IMR-90 (cell line): ENCODE data around the gene SDCCAG8. TPM values are rescaled to one million over a fixed set of nuclear protein-coding genes. Genes with fewer than 3 reads are reported as not detected.
A peak's percentile ranks its signal among the peaks of the same experiment; 100 is the strongest.

Experiments
- ATAC-seq: fragments of 200-7000 bp; cut with Tn5 transposase; 2 replicates; pipeline ENCODE4 v1.9.1; 2020; ENCODE audit warnings: low read depth, mild to moderate bottlenecking, moderate library complexity
- BruUV-seq: library from RNA; stranded (reverse); fragments of 400-500 nt; replicated peaks from 2 replicates; lab custom pipeline; 2021; lab: Mats Ljungman, UMichigan
- CTCF ChIA-PET: fragments of 300-600 bp; formaldehyde crosslinking; extraction: SDS; loops from one replicate; lab custom pipeline; 2021; ENCODE audit warnings: antibody characterized with exemption; lab: Yijun Ruan, JAX
- POLR2A ChIA-PET: fragments of 300-600 bp; sonication (Branson Sonifier 250); formaldehyde crosslinking; loops from one replicate; lab custom pipeline; 2022; ENCODE audit warnings: antibody characterized with exemption; ENCODE audit not compliant: unreplicated experiment; lab: Charles Lee
- DNase-seq: peaks from one replicate; pipeline ENCODE4 v3.0.0; 2013
- H2AFZ ChIP-seq: replicated peaks from 2 replicates; pipeline ENCODE3; 2013; ENCODE audit warnings: low read length, mild to moderate bottlenecking; ENCODE audit not compliant: poor library complexity
- H2AK5ac ChIP-seq: 2 replicates; pipeline ENCODE4 v1.6.1; 2013; ENCODE audit warnings: low read depth, low read length, inconsistent platforms
- H2AK9ac ChIP-seq: replicated peaks from 2 replicates; pipeline ENCODE3; 2013; ENCODE audit warnings: mild to moderate bottlenecking, low read depth, low read length, moderate library complexity; ENCODE audit not compliant: poor library complexity
- H2BK120ac ChIP-seq: 2 replicates; pipeline ENCODE4 v1.6.1; 2013; ENCODE audit warnings: low read depth, low read length, inconsistent platforms
- H2BK15ac ChIP-seq: 3 replicates; pipeline ENCODE4 v1.6.1; 2013; ENCODE audit warnings: low read depth, low read length, inconsistent platforms
- H2BK20ac ChIP-seq: 2 replicates; pipeline ENCODE4 v1.6.1; 2013; ENCODE audit warnings: low read depth, mild to moderate bottlenecking, inconsistent platforms, low read length, moderate library complexity
- H2BK5ac ChIP-seq: 2 replicates; pipeline ENCODE4 v1.6.1; 2013; ENCODE audit warnings: mild to moderate bottlenecking, low read depth, low read length, inconsistent platforms; ENCODE audit not compliant: poor library complexity, severe bottlenecking
- H3K14ac ChIP-seq: replicated peaks from 2 replicates; pipeline ENCODE4 v1.6.1; 2013; ENCODE audit warnings: low read depth, low read length, inconsistent platforms
- H3K18ac ChIP-seq: 2 replicates; pipeline ENCODE4 v1.6.1; 2013; ENCODE audit warnings: low read depth, low read length, control low read depth
- H3K23ac ChIP-seq: 2 replicates; pipeline ENCODE4 v1.6.1; 2013; ENCODE audit warnings: low read depth, low read length, inconsistent platforms
- H3K27ac ChIP-seq: 2 replicates; pipeline ENCODE4 v1.5.1; 2013; ENCODE audit warnings: mild to moderate bottlenecking, control low read depth, low read length; ENCODE audit not compliant: insufficient read depth
- H3K27me3 ChIP-seq: 2 replicates; pipeline ENCODE4 v1.6.1; 2013; ENCODE audit warnings: low read length; ENCODE audit not compliant: control insufficient read depth, insufficient read depth
- H3K36me3 ChIP-seq: 2 replicates; pipeline ENCODE4 v1.6.1; 2013; ENCODE audit warnings: low read length, mixed read lengths; ENCODE audit not compliant: control insufficient read depth, insufficient read depth
- H3K4ac ChIP-seq: 2 replicates; pipeline ENCODE4 v1.6.1; 2013; ENCODE audit warnings: low read depth, low read length, inconsistent platforms
- H3K4me1 ChIP-seq: 2 replicates; pipeline ENCODE4 v1.6.1; 2013; ENCODE audit warnings: low read length, mixed read lengths; ENCODE audit not compliant: control insufficient read depth, insufficient read depth
- H3K4me2 ChIP-seq: 2 replicates; pipeline ENCODE4 v1.6.1; 2013; ENCODE audit warnings: low read depth, mild to moderate bottlenecking, control low read depth, low read length, moderate library complexity
- H3K4me3 ChIP-seq: 2 replicates; pipeline ENCODE4 v1.5.1; 2013; ENCODE audit warnings: low read depth, mild to moderate bottlenecking, control low read depth, low read length, moderate library complexity; ENCODE audit not compliant: insufficient read depth
- H3K56ac ChIP-seq: 2 replicates; pipeline ENCODE4 v1.6.1; 2013; ENCODE audit warnings: low read length, inconsistent platforms; ENCODE audit not compliant: insufficient read depth; ENCODE audit errors: extremely low read depth
- H3K79me1 ChIP-seq, 2 experiments: 2 replicates each; pipeline ENCODE4 v1.6.1; 2013; ENCODE audit warnings: low read length in 2 of 2, inconsistent platforms in 1 of 2, low read depth in 1 of 2
- H3K9ac ChIP-seq: 2 replicates; pipeline ENCODE4 v1.6.1; 2013; ENCODE audit warnings: low read depth, low read length, control low read depth
- H3K9me1 ChIP-seq: 2 replicates; pipeline ENCODE4 v1.6.1; 2013; ENCODE audit warnings: low read length, inconsistent platforms; ENCODE audit not compliant: insufficient read depth
- H3K9me3 ChIP-seq: 2 replicates; pipeline ENCODE4 v1.6.1; 2013; ENCODE audit warnings: low read length; ENCODE audit not compliant: control insufficient read depth, insufficient read depth
- H4K20me1 ChIP-seq: 2 replicates; pipeline ENCODE4 v1.6.1; 2013; ENCODE audit warnings: low read length, inconsistent platforms; ENCODE audit not compliant: insufficient read depth
- H4K5ac ChIP-seq: 2 replicates; pipeline ENCODE4 v1.6.1; 2013; ENCODE audit warnings: mild to moderate bottlenecking, low read depth, low read length, control low read depth
- H4K8ac ChIP-seq, 2 experiments: 2 replicates each; pipeline ENCODE4 v1.6.1; 2013; ENCODE audit warnings: low read depth in 2 of 2, low read length in 2 of 2, control low read depth in 1 of 2, inconsistent platforms in 1 of 2
- H4K91ac ChIP-seq: 2 replicates; pipeline ENCODE4 v1.6.1; 2013; ENCODE audit warnings: low read depth, low read length, inconsistent platforms; ENCODE audit not compliant: insufficient read depth
- FOS ChIP-seq: fragments of 150-350 bp; IDR thresholded peaks from 2 replicates; pipeline ENCODE4 v1.6.1; 2016; ENCODE audit warnings: low read depth, low read length
- MAFK ChIP-seq: IDR thresholded peaks from 2 replicates; pipeline ENCODE4 v1.6.1; 2012; ENCODE audit warnings: low read depth, low read length, improper control_type of control experiment
- MXI1 ChIP-seq: IDR thresholded peaks from 2 replicates; pipeline ENCODE4 v1.6.1; 2012; ENCODE audit warnings: low read depth, mild to moderate bottlenecking, low read length, moderate library complexity, borderline replicate concordance
- RCOR1 ChIP-seq: IDR thresholded peaks from 2 replicates; pipeline ENCODE4 v1.6.1; 2012; ENCODE audit warnings: mild to moderate bottlenecking, low read length, improper control_type of control experiment; ENCODE audit not compliant: insufficient replicate concordance
- SMC3 ChIP-seq: fragments of 150-350 bp; IDR thresholded peaks from 2 replicates; pipeline ENCODE4 v1.6.1; 2016; ENCODE audit warnings: low read depth, mild to moderate bottlenecking, antibody characterized with exemption, low read length, moderate library complexity
- WGBS, 2 experiments: methylation state at CpG; one replicate each; pipeline versions ENCODE4 v1.1.5 to v1.1.7; 2013; ENCODE audit warnings: missing lambda C conversion rate in 2 of 2; ENCODE audit not compliant: insufficient read length in 1 of 2; ENCODE audit errors: extremely low coverage in 2 of 2; 5-methylcytosine and 5-hydroxymethylcytosine counted together
- dilution Hi-C: fragments of 300-500 bp; cut with HindIII; formaldehyde crosslinking; loops from one replicate; pipeline ENCODE4 v1.14.3; 2018; ENCODE audit warnings: low sequenced_read_pairs; ENCODE audit not compliant: unreplicated experiment
- in situ Hi-C: fragments of 300-500 bp; cut with MboI; formaldehyde crosslinking; loops from 3 replicates; pipeline ENCODE4 v1.14.3; 2019; ENCODE audit warnings: low sequenced_read_pairs, inconsistent platforms, mixed read lengths
- intact Hi-C: fragments of 100-400 bp; cut with micrococcal nuclease; formaldehyde crosslinking; loops from 2 replicates; pipeline ENCODE4 v1.10.0; 2022
- polyA plus RNA-seq, 3 experiments: library from polyadenylated mRNA; depleted of rRNA; stranded (reverse); fragments of >200 nt; gene quantifications; 2 replicates each; pipeline ENCODE4 v1.2.3, GENCODE V29; 2012; ENCODE audit warnings: low replicate concordance in 1 of 3
- total RNA-seq: library from RNA; depleted of rRNA; stranded (reverse); fragments of >200 nt; gene quantifications from 2 replicates; pipeline ENCODE4 v1.2.3, GENCODE V29; 2012
- TF ChIP-seq, protein P1 (sequence below): fragments of 150-350 bp; IDR thresholded peaks from 2 replicates; pipeline ENCODE4 v1.6.1; 2017; ENCODE audit warnings: mild to moderate bottlenecking, antibody characterized with exemption, low read length, low read depth

The SDCCAG8 gene
- total and polyA plus RNA-seq, 2 of the 4 experiments (the other 2 are of a cell fraction): 25.2 to 46.8 TPM

DNA sequence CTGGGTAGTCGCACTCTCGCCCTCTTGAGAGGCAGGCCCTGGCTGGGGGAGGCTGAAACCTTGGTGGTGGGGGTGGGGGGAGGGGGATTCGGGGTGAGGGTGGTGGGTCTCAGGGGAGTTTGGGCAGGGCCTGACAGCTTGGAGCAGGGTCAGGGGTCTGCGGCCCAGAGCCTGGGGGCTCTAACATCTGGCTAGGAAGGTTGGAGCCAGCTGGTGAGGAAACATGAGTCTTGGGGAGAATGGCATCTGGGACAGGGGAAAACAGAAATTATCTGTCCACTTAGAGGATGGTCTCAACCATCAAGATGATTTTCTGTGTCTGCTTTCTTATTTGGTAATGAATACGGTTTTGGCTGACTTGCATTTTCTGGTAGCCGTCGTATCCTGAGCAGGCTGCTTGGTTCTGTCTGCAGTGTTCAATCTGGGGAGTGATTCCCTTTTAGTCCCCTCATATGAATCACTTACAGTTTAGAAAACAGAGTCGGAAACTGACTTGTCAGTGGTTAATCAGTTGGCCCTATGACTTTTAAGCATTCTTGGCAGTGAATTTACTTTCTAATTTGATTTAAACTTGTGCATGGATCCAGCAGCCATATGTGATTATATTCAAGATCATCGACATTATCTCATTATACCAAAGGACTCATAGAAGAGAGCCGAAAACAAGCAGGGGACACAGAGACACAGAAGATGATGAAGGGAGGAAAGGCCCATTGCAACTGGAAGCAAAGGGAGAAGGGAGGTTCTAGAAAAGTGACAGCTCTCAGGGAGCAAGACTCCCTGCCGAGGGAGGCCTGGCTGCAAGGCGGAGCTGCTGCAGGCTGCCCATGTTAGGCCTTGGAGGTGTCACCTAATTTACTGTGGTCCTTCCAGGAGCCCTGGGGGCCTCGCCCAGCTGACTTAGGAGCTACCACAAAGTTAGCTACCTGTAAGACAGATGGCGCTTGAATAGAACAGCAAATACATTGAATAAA lies 237.6 kb downstream of the SDCCAG8 start:
- intact Hi-C loops: no loop called here

More for the DNA sequence above, 237.6 kb downstream of the SDCCAG8 start:
- Histone ChIP-seq H2BK20ac (no peak overlapping the region), H2AK5ac (no peak overlapping the region), H3K36me3 (peaks cover 3% of the 10 kb centered on the region; the same call in 1 of the 2 replicates), H3K23ac (no peak overlapping the region), H3K79me1 (peaks cover 3 to 9% of the 10 kb centered on the region in 2 experiments; a peak in 2 of 4 replicates), H2AFZ (no peak overlapping the region), H3K9me1 (no peaks in the 10 kb centered on the region), H4K20me1 (no peaks in the 10 kb centered on the region), H3K56ac (no peak overlapping the region), H2BK5ac (no peak overlapping the region), H3K9ac (no peak overlapping the region), H2AK9ac (no peak overlapping the region), H3K4me2 (peak overlapping the region; percentile 25), H3K27me3 (no peaks in the 10 kb centered on the region), H3K4me3 (no peak overlapping the region), H3K4me1 (peaks cover 23% of the 10 kb centered on the region), H2BK120ac (no peak overlapping the region), H3K9me3 (no peaks in the 10 kb centered on the region), H3K4ac (peak overlapping the region; percentile 11; the same call in 1 of the 2 replicates), H4K91ac (no peak overlapping the region), H3K18ac (0 out of 2 replicates have a peak overlapping the region, but pooled peaks have one; percentile 47), H4K8ac (peak overlapping the region in 1 of 2 experiments; percentile 29; a peak in 1 of 4 replicates), H3K27ac (no peak overlapping the region; the same call in 1 of the 2 replicates), H4K5ac (no peak overlapping the region), H2BK15ac (no peak overlapping the region), H3K14ac (no peak overlapping the region)
- POLR2A ChIA-PET: no interaction called here
- dilution Hi-C loops (no loop called here), in situ Hi-C loops (loop anchor here (25.0 kb wide), 1 partner anchor 794 kb away; no protein-coding TSS in a partner anchor)
- DNase-seq (peak; percentile 61), ATAC-seq (0 out of 2 replicates have a peak, but pooled peaks have one; percentile 34)
- WGBS, 2 experiments: 50% methylated on average over 2 of the region's 14 CpGs; no CpG with 5 or more reads in 1 of the 2 experiments
- no TSS peak for BruUV-seq
- no peak for TF ChIP-seq RCOR1
- no peak for TF ChIP-seq MXI1
- TF ChIP-seq MAFK: peak; percentile 58; the same call in 1 of the 2 replicates
- no peak for TF ChIP-seq FOS
- no peak for TF ChIP-seq SMC3
- TF ChIP-seq, protein P1, sequence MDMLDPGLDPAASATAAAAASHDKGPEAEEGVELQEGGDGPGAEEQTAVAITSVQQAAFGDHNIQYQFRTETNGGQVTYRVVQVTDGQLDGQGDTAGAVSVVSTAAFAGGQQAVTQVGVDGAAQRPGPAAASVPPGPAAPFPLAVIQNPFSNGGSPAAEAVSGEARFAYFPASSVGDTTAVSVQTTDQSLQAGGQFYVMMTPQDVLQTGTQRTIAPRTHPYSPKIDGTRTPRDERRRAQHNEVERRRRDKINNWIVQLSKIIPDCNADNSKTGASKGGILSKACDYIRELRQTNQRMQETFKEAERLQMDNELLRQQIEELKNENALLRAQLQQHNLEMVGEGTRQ: no peak
- CTCF ChIA-PET: no interaction called here
